CD4-positive, alpha-beta T cell (primary cell): ENCODE results near the gene ERF. TPM values are rescaled to one million over a fixed set of nuclear protein-coding genes. Genes with fewer than 3 reads are reported as not detected.

Source experiments
- ATAC-seq: fragments of 200-7000 bp; cut with Tn5 transposase; one replicate; pipeline ENCODE4 v1.10.0; 2022; ENCODE audit warnings: mild to moderate bottlenecking; ENCODE audit not compliant: poor library complexity
- CTCF ChIA-PET: fragments of 350-600 bp; sonication (Branson Sonifier 250); formaldehyde crosslinking; loops from one replicate; lab custom pipeline; 2021; ENCODE audit warnings: antibody characterized with exemption, inconsistent platforms; lab: Charles Lee
- POLR2A ChIA-PET: fragments of 350-600 bp; sonication (Branson Sonifier 250); formaldehyde crosslinking; loops from one replicate; lab custom pipeline; 2021; ENCODE audit warnings: antibody characterized with exemption, inconsistent platforms; lab: Charles Lee
- DNase-seq, 14 experiments: peaks; one replicate each; pipeline ENCODE4 v3.0.0-alpha.2; 2013 to 2020; ENCODE audit warnings: mixed read lengths in 2 of 14
- H3K27ac ChIP-seq, 2 donors: one replicate each; pipeline versions ENCODE4 v1.5.1 to v1.7.0; 2013; ENCODE audit warnings: low read length in 2 of 2, low read depth in 1 of 2, mild to moderate bottlenecking in 1 of 2
- H3K27me3 ChIP-seq, 2 experiments: 1 replicate in 1 of 2; 2 replicates in 1 of 2; pipeline versions ENCODE4 v1.6.1 to v1.7.0; 2013; ENCODE audit warnings: low read length in 2 of 2, control low read depth in 1 of 2, mild to moderate bottlenecking in 1 of 2, moderate library complexity in 1 of 2; ENCODE audit not compliant: insufficient read depth in 2 of 2, control insufficient read depth in 1 of 2
- H3K36me3 ChIP-seq: one replicate; pipeline ENCODE4 v1.6.1; 2013; ENCODE audit warnings: low read length, control low read depth; ENCODE audit not compliant: insufficient read depth
- H3K4me1 ChIP-seq: one replicate; pipeline ENCODE4 v1.6.1; 2013; ENCODE audit warnings: low read length, control low read depth; ENCODE audit not compliant: insufficient read depth
- H3K4me3 ChIP-seq: one replicate; pipeline ENCODE4 v1.5.1; 2013; ENCODE audit warnings: mild to moderate bottlenecking, low read length, moderate library complexity
- H3K9me3 ChIP-seq, 2 experiments: 1 replicate in 1 of 2; 2 replicates in 1 of 2; pipeline versions ENCODE4 v1.6.1 to v1.7.0; 2013; ENCODE audit warnings: low read length in 2 of 2, mild to moderate bottlenecking in 2 of 2, control low read depth in 1 of 2, moderate library complexity in 1 of 2; ENCODE audit not compliant: control insufficient read depth in 1 of 2, insufficient read depth in 1 of 2
- H3K27ac Mint-ChIP-seq: one replicate; pipeline ENCODE4 v1.8.0; 2020; ENCODE audit warnings: mixed read lengths
- H3K27me3 Mint-ChIP-seq: one replicate; pipeline ENCODE4 v1.8.0; 2021; ENCODE audit warnings: mixed read lengths
- H3K36me3 Mint-ChIP-seq: one replicate; pipeline ENCODE4 v1.8.0; 2021; ENCODE audit warnings: low read depth, mixed read lengths
- H3K4me1 Mint-ChIP-seq: one replicate; pipeline ENCODE4 v1.8.0; 2021; ENCODE audit warnings: low read depth, mixed read lengths
- H3K4me3 Mint-ChIP-seq: one replicate; pipeline ENCODE4 v1.8.0; 2020; ENCODE audit warnings: mild to moderate bottlenecking, mixed read lengths
- H3K9me3 Mint-ChIP-seq: one replicate; pipeline ENCODE4 v1.8.0; 2020; ENCODE audit warnings: mixed read lengths
- intact Hi-C, 2 experiments: fragments of 100-400 bp; cut with DNase I in 1 of 2; cut with micrococcal nuclease in 1 of 2; formaldehyde crosslinking; loops; one replicate each; pipeline versions ENCODE4 v1.15.1 to v1.9.0; 2023 to 2025; cut with DNase I, micrococcal nuclease
- total RNA-seq, 174 experiments: library from RNA in 2 of 174; stranded (reverse) in 2 of 174; gene quantifications; one replicate each; pipeline ENCODE4 v1.2.3 and lab custom pipeline; 2021 to 2026
- TF ChIP-seq, protein P1 (sequence below): fragments of 200-600 bp; IDR thresholded peaks from one replicate; pipeline ENCODE4 v1.8.0; 2022; ENCODE audit warnings: antibody characterized with exemption, mild to moderate bottlenecking

Gene ERF
- total RNA-seq, 2 experiments from 2014 or later, result 105 to 113 TPM

DNA sequence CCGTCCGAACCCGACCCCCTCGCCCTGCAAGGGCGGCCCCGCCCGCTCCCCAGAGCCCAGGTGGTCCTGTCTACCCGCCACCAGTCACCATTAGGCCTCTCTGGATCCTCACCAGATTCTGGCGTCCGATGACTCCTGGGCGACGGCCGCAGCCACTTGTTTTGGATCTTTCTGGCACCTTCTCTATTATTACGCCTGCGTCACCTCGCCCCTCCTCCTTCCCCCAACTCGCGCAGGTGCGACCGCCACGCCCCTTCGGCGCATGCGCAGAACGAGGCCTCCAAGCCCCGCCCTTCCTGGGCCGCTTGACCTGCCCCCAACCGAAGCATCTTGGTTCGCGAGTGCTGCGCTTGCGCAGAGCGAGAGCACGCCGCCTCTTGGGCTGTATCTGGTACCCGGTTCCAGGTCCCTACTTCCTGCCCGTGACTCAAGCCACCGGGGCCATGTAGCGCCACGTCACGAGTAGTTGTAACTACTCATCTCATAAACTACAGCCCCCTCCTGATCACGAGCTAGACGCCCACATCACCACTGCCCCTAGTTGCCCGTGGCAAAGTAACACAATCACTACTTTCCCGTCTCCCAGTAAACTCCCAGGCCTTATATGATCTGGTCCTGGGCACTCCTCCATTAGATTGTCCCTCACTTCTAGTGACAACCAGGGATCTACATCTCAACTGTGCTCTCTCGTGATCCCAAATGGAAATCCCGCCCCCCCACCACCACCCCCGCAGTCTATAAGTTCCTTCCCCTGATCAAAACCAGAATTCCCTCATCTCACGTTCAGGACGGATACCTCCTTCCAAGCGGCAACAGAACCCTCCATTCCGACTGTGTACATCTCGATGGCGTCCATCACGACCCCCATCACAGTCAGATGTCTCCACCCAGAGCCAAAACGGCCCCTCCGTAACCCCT is 37.1 kb downstream of the ERF start, which contains the start of gene DEDD2:
Gene DEDD2, minus strand, starts transcription at position 158 of the 918 bp plus-strand sequence. CDS start 670 bp downstream, outside the sequence.
- DNase-seq (peak; percentile 99 to 100 (median 100)), ATAC-seq (peak; percentile 74)
- peak within 1 kb of the TSS; percentile 93 for H3K27ac Mint-ChIP-seq
- Histone ChIP-seq H3K4me3 (peak within 1 kb of the TSS; percentile 67), H3K27me3 (no peaks in the 10 kb centered on the region), H3K36me3 (peaks cover 30% of the 10 kb centered on the region), H3K4me1 (peaks cover 80% of the 10 kb centered on the region), H3K27ac (peak within 1 kb of the TSS; percentile 89 to 97), H3K9me3 (peaks cover 0 to 4% of the 10 kb centered on the region in 2 experiments)
- no peaks in the 10 kb centered on the region for H3K9me3 Mint-ChIP-seq
- H3K27me3 Mint-ChIP-seq, result no peaks in the 10 kb centered on the region
- intact Hi-C loops, result loop anchor here (1.0 to 5.0 kb wide), 4 partner anchors 18 to 65 kb away; no protein-coding TSS in a partner anchor
- POLR2A ChIA-PET, result interaction anchor here (0.9 to 6.5 kb wide), 7 partner anchors 10 to 98 kb away, joined by 3 to 70 read pairs (median 8); partner anchors contain the start of genes GSK3A and PRR19
- peaks cover 78% of the 10 kb centered on the region for H3K4me1 Mint-ChIP-seq
- CTCF ChIA-PET, result interaction anchor here (1.0 to 1.5 kb wide), 2 partner anchors 25 to 27 kb away, joined by 3 read pairs; partner anchors contain the start of gene GSK3A
- H3K36me3 Mint-ChIP-seq, result peaks cover 55% of the 10 kb centered on the region
- peak within 1 kb of the TSS; percentile 99 for H3K4me3 Mint-ChIP-seq
- TF ChIP-seq, protein P1, sequence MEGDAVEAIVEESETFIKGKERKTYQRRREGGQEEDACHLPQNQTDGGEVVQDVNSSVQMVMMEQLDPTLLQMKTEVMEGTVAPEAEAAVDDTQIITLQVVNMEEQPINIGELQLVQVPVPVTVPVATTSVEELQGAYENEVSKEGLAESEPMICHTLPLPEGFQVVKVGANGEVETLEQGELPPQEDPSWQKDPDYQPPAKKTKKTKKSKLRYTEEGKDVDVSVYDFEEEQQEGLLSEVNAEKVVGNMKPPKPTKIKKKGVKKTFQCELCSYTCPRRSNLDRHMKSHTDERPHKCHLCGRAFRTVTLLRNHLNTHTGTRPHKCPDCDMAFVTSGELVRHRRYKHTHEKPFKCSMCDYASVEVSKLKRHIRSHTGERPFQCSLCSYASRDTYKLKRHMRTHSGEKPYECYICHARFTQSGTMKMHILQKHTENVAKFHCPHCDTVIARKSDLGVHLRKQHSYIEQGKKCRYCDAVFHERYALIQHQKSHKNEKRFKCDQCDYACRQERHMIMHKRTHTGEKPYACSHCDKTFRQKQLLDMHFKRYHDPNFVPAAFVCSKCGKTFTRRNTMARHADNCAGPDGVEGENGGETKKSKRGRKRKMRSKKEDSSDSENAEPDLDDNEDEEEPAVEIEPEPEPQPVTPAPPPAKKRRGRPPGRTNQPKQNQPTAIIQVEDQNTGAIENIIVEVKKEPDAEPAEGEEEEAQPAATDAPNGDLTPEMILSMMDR, result no peak

DNA sequence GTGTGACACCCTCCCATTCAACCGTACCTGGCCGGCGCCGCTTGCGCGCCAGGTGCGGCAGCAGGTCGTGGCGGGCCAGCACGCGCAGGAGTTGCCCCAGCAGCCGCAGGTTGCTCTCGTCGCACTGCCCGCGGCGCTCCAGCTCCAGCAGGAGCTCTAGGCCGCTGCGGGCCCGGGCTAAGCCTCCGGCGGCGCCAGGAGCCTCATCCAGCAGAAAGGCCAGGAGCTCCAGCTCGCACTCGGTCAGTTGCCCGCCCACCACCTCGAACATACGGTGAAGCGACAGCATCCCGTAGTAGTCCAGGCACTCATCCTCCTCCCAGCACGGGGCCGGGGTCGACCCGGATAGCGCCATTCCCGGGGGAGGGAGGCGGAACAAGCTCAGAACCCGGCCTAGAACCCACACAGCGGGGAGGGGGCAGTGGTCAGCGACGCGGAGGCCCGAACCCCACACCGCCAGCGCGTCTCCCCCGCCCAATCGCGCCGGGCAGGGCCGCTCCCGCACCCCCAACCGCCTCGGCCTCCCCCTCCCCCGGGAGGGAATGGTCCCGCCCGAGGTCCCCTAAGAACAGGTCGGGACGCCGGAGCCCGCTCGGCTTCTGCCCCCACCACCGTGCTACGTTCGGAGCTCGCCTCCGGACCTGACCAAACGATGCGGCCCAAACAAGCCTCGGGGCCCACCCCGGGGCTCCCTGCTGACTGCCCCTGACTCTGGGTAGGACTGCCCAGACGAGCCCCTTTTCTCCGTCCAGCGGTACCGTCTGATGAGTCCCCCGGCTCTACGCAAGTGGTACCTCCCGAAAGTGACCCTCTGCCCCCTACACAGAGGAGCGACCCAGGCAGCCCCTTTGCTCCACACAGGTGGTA is 38.0 kb downstream of the ERF start:
- H3K4me1 ChIP-seq, result peaks cover 82% of the 10 kb centered on the region
- intact Hi-C loops, result loop anchor here (1.0 to 5.0 kb wide), 4 partner anchors 18 to 66 kb away; no protein-coding TSS in a partner anchor
- Mint-ChIP-seq H3K27ac (peak overlapping the region; percentile 93), H3K9me3 (no peaks in the 10 kb centered on the region), H3K36me3 (peaks cover 56% of the 10 kb centered on the region), H3K4me1 (peaks cover 77% of the 10 kb centered on the region), H3K4me3 (peak overlapping the region; percentile 99), H3K27me3 (no peaks in the 10 kb centered on the region)
- peak in 8 of 14 experiments; percentile 16 to 63 (median 27) for DNase-seq
- TF ChIP-seq, protein P1, result no peak
- H3K27me3 ChIP-seq, result no peaks in the 10 kb centered on the region
- ChIA-PET POLR2A (interaction anchor here (0.6 to 6.5 kb wide), 10 partner anchors 9 to 97 kb away, joined by 3 to 70 read pairs (median 5); partner anchors contain the start of genes GSK3A and PRR19), CTCF (interaction anchor here (0.6 to 1.5 kb wide), 4 partner anchors 24 to 132 kb away, joined by 3 to 4 read pairs (median 3); partner anchors contain the start of genes GSK3A and POU2F2)
- peak overlapping the region; percentile 84 to 89 for H3K27ac ChIP-seq
- ATAC-seq, result no peak
- peak overlapping the region; percentile 67 for H3K4me3 ChIP-seq
- H3K36me3 ChIP-seq, result peaks cover 35% of the 10 kb centered on the region
- peaks cover 0 to 4% of the 10 kb centered on the region in 2 experiments for H3K9me3 ChIP-seq
